HG03354 (cell line): Measurements from ENCODE around the gene CCDC40.

Source experiments
- ATAC-seq: cut with Tn5 transposase; IDR thresholded peaks from one replicate; pipeline ENCODE4 v1.9.1; 2021; ENCODE audit warnings: mild to moderate bottlenecking; ENCODE audit not compliant: unreplicated experiment, poor library complexity, severe bottlenecking

CCDC40 gene

GRCh38 chr17:80123791-80124190 lies 87.3 kb downstream of the CCDC40 start:
- no peak for ATAC-seq

- no peak for ATAC-seq
Measured at GRCh38 chr17:80124351-80124981, 88.0 kb downstream of the CCDC40 start.

GRCh38 chr17:80125656-80126448 lies 89.4 kb downstream of the CCDC40 start:
- no peak for ATAC-seq

- no peak for ATAC-seq
Measured at GRCh38 chr17:80126449-80126715, 89.9 kb downstream of the CCDC40 start.

- ATAC-seq, result no peak
Measured at GRCh38 chr17:80129006-80129565, 92.6 kb downstream of the CCDC40 start.

GRCh38 chr17:80130992-80131391 lies 94.5 kb downstream of the CCDC40 start:
- ATAC-seq, result no peak

- no peak for ATAC-seq
Measured at GRCh38 chr17:80132906-80133625, 96.6 kb downstream of the CCDC40 start.

- no peak for ATAC-seq
Measured at GRCh38 chr17:80133626-80133970, 97.2 kb downstream of the CCDC40 start.

- ATAC-seq, result no peak
Measured at GRCh38 chr17:80137131-80137530, 100.7 kb downstream of the CCDC40 start.

GRCh38 chr17:80138856-80139426 lies 102.5 kb downstream of the CCDC40 start:
- ATAC-seq, result no peak

GRCh38 chr17:80141463-80142165 lies 105.2 kb downstream of the CCDC40 start:
- no peak for ATAC-seq

GRCh38 chr17:80142929-80143328 lies 106.5 kb downstream of the CCDC40 start:
- ATAC-seq, result no peak

- ATAC-seq, result no peak
Measured at GRCh38 chr17:80145076-80146075, 108.9 kb downstream of the CCDC40 start.

GRCh38 chr17:80146121-80147034 lies 109.9 kb downstream of the CCDC40 start:
- peak; percentile 17 for ATAC-seq

- peak; percentile 87 for ATAC-seq
Measured at GRCh38 chr17:80147035-80147822, 110.8 kb downstream of the CCDC40 start, which contains the start of gene EIF4A3. Gene EIF4A3, minus strand, starts transcription at chr17:80147128. Its CDS starts 167 bp downstream, at chr17:80146961.
